ENCODE results near the gene HSPA1L. TPM values are rescaled to one million over a fixed set of nuclear protein-coding genes. Genes with fewer than 3 reads are reported as not detected.

HSPA1L gene
- total RNA-seq, 1 experiment from 2014 or later = 0.12 TPM

- no peak overlapping the region for H2AFZ ChIP-seq (ENCODE audit: low read depth, low read length, poor library complexity, severe bottlenecking)
- ChIA-PET RAD21 (ENCODE audit: low non-redundant PET in 1 of 2, low total read pairs in 2 of 2, uncharacterized antibody in 2 of 2, unreplicated experiment in 2 of 2) (no interaction called here), CTCF (no interaction called here), POLR2A (interaction anchor here (3.3 kb wide), 1 partner anchor 14 kb away, joined by 24 read pairs; the partner anchor contains the start of gene HSPA1B)
- peak overlapping the region; percentile 32 to 54; a peak in 3 of 4 replicates for H3K4me3 ChIP-seq (replicated peaks in 1 of 2; ENCODE audit: low read depth in 1 of 2, low read length in 2 of 2)
- H3K4me2 ChIP-seq (ENCODE audit: low read length) = peak overlapping the region; percentile 79
- ATAC-seq (no peak), DNase-seq (ENCODE audit: low read depth, low spot score) (no peak)
- peak overlapping the region; percentile 67 for H3K9ac ChIP-seq (ENCODE audit: low read length)
- no TSS peak for BruUV-seq (replicated peaks)
- H3K36me3 ChIP-seq (ENCODE audit: control insufficient read depth in 1 of 2, insufficient read depth in 2 of 2, low read length in 2 of 2) = no peaks in the 10 kb centered on the region
- TF ChIP-seq ELF1 (IDR thresholded peaks at IDR 0.05; ENCODE audit: borderline replicate concordance, low read depth) (no peak), YY1 (IDR thresholded peaks at IDR 0.05; ENCODE audit: extremely low read depth, insufficient replicate concordance, low read depth, low read length) (no peak), REST (IDR thresholded peaks at IDR 0.05; ENCODE audit: low read depth) (no peak), EGR1 (IDR thresholded peaks at IDR 0.05; ENCODE audit: low read depth) (no peak), MAX (IDR thresholded peaks at IDR 0.05) (no peak), EZH2phosphoT487 (IDR thresholded peaks at IDR 0.05; ENCODE audit: borderline replicate concordance) (no peak), FOSL1 (IDR thresholded peaks at IDR 0.05; ENCODE audit: low read depth) (no peak), TCF7L2 (IDR thresholded peaks at IDR 0.05; ENCODE audit: borderline replicate concordance, extremely low read depth, insufficient read depth, insufficient read length) (no peak), POLR2AphosphoS5 (IDR thresholded peaks at IDR 0.05; ENCODE audit: low read depth, low read length) (no peak), JUND (IDR thresholded peaks at IDR 0.05) (no peak), RAD21 (IDR thresholded peaks at IDR 0.05; ENCODE audit: low read depth) (no peak), CTCF (IDR thresholded peaks at IDR 0.05 in 2 of 3, conservative IDR thresholded peaks at IDR 0.05 in 1 of 3; ENCODE audit: borderline replicate concordance in 1 of 3, insufficient read depth in 1 of 3, low read depth in 2 of 3, low read length in 2 of 3) (no peak), SP1 (IDR thresholded peaks at IDR 0.05; ENCODE audit: low read depth) (no peak), ZNF274 (IDR thresholded peaks at IDR 0.05; ENCODE audit: low read depth, low read length) (no peak), CBX3 (IDR thresholded peaks at IDR 0.05; ENCODE audit: low read depth) (no peak), CEBPB (IDR thresholded peaks at IDR 0.05; ENCODE audit: low read depth) (no peak), ZFX (IDR thresholded peaks at IDR 0.05) (no peak), SIN3A (IDR thresholded peaks at IDR 0.05; ENCODE audit: low read depth) (no peak), POLR2A (IDR thresholded peaks at IDR 0.05; ENCODE audit: borderline replicate concordance, extremely low read depth, insufficient read depth, insufficient read length) (no peak), ZBTB33 (IDR thresholded peaks at IDR 0.05; ENCODE audit: extremely low read depth, insufficient replicate concordance, low read length) (no peak)
- H4K20me1 ChIP-seq (ENCODE audit: insufficient read depth) = no peaks in the 10 kb centered on the region
- no peaks in the 10 kb centered on the region for H3K79me2 ChIP-seq (ENCODE audit: insufficient read depth, low read length)
- intact Hi-C loops (cut with micrococcal nuclease) = no loop called here
- peak overlapping the region; percentile 78 for H3K27ac ChIP-seq (ENCODE audit: low read depth, low read length)
- H3K9me2 ChIP-seq (ENCODE audit: insufficient read depth) = no peaks in the 10 kb centered on the region
- H3K9me3 ChIP-seq (ENCODE audit: control insufficient read depth in 1 of 2, insufficient read depth in 1 of 2, low read depth in 1 of 2, low read length in 2 of 2) = peaks cover 0 to 5% of the 10 kb centered on the region in 2 experiments; a peak in 1 of 4 replicates
- no peaks in the 10 kb centered on the region for H3K27me3 ChIP-seq (ENCODE audit: insufficient read depth, low read length)
- peaks cover 24% of the 10 kb centered on the region in 2 experiments for H3K4me1 ChIP-seq (ENCODE audit: control insufficient read depth in 1 of 2, insufficient read depth in 2 of 2, low read length in 2 of 2)
These were observed 1.6 kb downstream of the HSPA1L start for GRCh38 chr6:31813465-31813849.
